PC-3 (cell line): ENCODE measurements around the gene LACRT.

ENCODE experiments used
- EZH2 ChIP-seq: fragments of 300-600 bp; sonication (generic); IDR thresholded peaks from one replicate; pipeline ENCODE4 v1.6.1; 2017; ENCODE audit warnings: antibody characterized with exemption, mild to moderate bottlenecking, low read length; ENCODE audit not compliant: unreplicated experiment
- EZH2phosphoT487 ChIP-seq: fragments of 300-600 bp; sonication (generic); IDR thresholded peaks from 2 replicates; pipeline ENCODE4 v1.6.1; 2018; ENCODE audit warnings: mild to moderate bottlenecking, antibody characterized with exemption, low read length, borderline replicate concordance
- TF ChIP-seq, protein P1 (sequence below): fragments of 300-600 bp; sonication (generic); conservative IDR thresholded peaks from 2 replicates; pipeline ENCODE4 v1.5.1; 2017; ENCODE audit warnings: antibody characterized with exemption, low read depth, mild to moderate bottlenecking, low read length

DNA sequence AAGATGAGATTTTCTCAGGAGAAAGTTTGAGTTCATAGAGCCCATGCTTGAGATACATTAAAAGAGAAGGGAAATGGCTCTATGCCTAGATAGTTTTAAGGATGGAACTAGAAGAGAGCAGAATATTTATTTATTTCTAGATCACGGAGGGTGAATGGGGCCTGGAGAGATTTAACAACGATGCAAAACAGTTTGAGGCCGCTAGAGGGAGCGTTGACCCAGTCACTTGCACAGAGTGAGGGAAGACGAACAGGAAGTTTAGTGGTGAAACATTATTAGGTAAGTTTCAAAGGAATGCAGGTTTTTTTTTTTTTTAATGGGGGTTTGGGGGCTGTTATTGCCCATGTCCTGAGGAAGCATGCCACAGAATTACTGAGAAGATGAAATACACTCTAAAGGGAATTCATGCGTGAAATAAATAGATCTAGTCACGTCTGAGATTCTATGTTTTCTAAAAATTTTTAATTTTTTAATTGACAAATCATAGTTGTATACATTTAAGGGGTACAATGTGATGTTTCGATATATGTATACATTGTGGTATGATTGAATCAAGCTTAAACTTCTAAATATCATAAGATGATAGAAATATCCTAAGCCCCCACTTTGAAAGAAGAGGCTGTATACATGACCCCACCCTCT lies 31.4 kb downstream of the LACRT start:
- TF ChIP-seq, protein P1, sequence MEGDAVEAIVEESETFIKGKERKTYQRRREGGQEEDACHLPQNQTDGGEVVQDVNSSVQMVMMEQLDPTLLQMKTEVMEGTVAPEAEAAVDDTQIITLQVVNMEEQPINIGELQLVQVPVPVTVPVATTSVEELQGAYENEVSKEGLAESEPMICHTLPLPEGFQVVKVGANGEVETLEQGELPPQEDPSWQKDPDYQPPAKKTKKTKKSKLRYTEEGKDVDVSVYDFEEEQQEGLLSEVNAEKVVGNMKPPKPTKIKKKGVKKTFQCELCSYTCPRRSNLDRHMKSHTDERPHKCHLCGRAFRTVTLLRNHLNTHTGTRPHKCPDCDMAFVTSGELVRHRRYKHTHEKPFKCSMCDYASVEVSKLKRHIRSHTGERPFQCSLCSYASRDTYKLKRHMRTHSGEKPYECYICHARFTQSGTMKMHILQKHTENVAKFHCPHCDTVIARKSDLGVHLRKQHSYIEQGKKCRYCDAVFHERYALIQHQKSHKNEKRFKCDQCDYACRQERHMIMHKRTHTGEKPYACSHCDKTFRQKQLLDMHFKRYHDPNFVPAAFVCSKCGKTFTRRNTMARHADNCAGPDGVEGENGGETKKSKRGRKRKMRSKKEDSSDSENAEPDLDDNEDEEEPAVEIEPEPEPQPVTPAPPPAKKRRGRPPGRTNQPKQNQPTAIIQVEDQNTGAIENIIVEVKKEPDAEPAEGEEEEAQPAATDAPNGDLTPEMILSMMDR, result peak; percentile 84
- TF ChIP-seq EZH2 (no peak), EZH2phosphoT487 (no peak)
